ENCODE results near the gene TSPO. TPM values are rescaled to one million over a fixed set of nuclear protein-coding genes. Genes with fewer than 3 reads are reported as not detected.

Gene TSPO
- total and polyA plus RNA-seq, 2 of the 8 experiments (the other 6 are each of a cell fraction or from before 2014, with no cell fraction given): 19.9 to 51.5 TPM

GRCh38 chr22:43147821-43148220 lies 3.5 kb upstream of the TSPO start:
- Histone ChIP-seq H2BK12ac (ENCODE audit: low read depth, low read length) (no peak overlapping the region), H4K5ac (ENCODE audit: insufficient read length, low read depth, low read length) (no peak overlapping the region), H3K14ac (ENCODE audit: insufficient read length) (no peak overlapping the region), H3K56ac (replicated peaks; ENCODE audit: insufficient read length, low read depth, low read length) (no peak overlapping the region), H2AFZ (ENCODE audit: low read length) (no peak overlapping the region), H3K27me3 (replicated peaks in 1 of 4; ENCODE audit: control insufficient read depth in 3 of 4, extremely low read depth in 1 of 4, insufficient read depth in 3 of 4, low read length in 3 of 4) (peaks cover 1 to 21% (median 14%) of the 10 kb centered on the region in 4 experiments), H3K4ac (replicated peaks; ENCODE audit: insufficient read length, low read depth, low read length) (no peak overlapping the region), H3K36me3 (ENCODE audit: control insufficient read depth in 2 of 4, insufficient read depth in 4 of 4, low read length in 3 of 4) (no peaks in the 10 kb centered on the region), H3K23me2 (ENCODE audit: low read depth, low read length) (peaks cover 15% of the 10 kb centered on the region; the same call in 1 of the 2 replicates), H3K27ac (ENCODE audit: low read depth, low read length) (no peak overlapping the region), H2BK20ac (ENCODE audit: low read length) (no peak overlapping the region), H3K79me2 (ENCODE audit: control insufficient read depth in 1 of 2, insufficient read depth in 2 of 2, low read length in 2 of 2) (no peaks in the 10 kb centered on the region), H2BK15ac (ENCODE audit: low read length) (no peak overlapping the region), H2AK5ac (ENCODE audit: low read depth, low read length) (no peak overlapping the region), H3K4me2 (ENCODE audit: insufficient read depth in 1 of 2, low read depth in 2 of 2, low read length in 2 of 2) (no peak overlapping the region), H2BK120ac (replicated peaks; ENCODE audit: low read depth, low read length) (no peak overlapping the region), H3K4me3 (ENCODE audit: extremely low read depth in 1 of 4, insufficient read depth in 2 of 4, low read depth in 3 of 4, low read length in 4 of 4) (no peak overlapping the region), H3K9ac (replicated peaks in 1 of 4; ENCODE audit: extremely low read depth in 1 of 4, low read depth in 3 of 4, low read length in 3 of 4) (no peak overlapping the region), H3K79me1 (ENCODE audit: low read depth, low read length) (no peaks in the 10 kb centered on the region), H4K8ac (ENCODE audit: extremely low read depth, insufficient read depth, low read length) (no peak overlapping the region), H3K23ac (ENCODE audit: insufficient read length) (no peak overlapping the region), H3K18ac (ENCODE audit: extremely low read depth, low read length) (no peak overlapping the region), H4K91ac (replicated peaks; ENCODE audit: insufficient read length, low read length) (no peak overlapping the region), H4K20me1 (replicated peaks in 1 of 2; ENCODE audit: control insufficient read depth in 1 of 2, insufficient read depth in 2 of 2, low read length in 2 of 2) (no peaks in the 10 kb centered on the region), H2BK5ac (ENCODE audit: low read depth, low read length) (no peak overlapping the region), H3K9me3 (ENCODE audit: insufficient read depth in 2 of 2, low read depth in 1 of 2, low read length in 1 of 2) (no peaks in the 10 kb centered on the region), H3K4me1 (replicated peaks in 1 of 4; ENCODE audit: control insufficient read depth in 3 of 4, insufficient read depth in 4 of 4, low read length in 3 of 4) (peaks cover 0 to 12% (median 10%) of the 10 kb centered on the region in 4 experiments; a peak in 6 of 7 replicates)
- WGBS, 2 experiments (ENCODE audit: extremely low coverage in 1 of 2, insufficient coverage in 1 of 2, insufficient read length in 1 of 2, insufficient replicate concordance in 2 of 2, low coverage in 1 of 2, low lambda C conversion rate in 2 of 2, missing lambda C conversion rate in 1 of 2): 91% methylated on average over 8 of the region's 8 CpGs; no CpG with 5 or more reads in 1 of the 2 experiments
- ChIA-PET POLR2A (ENCODE audit: partially characterized antibody) (interaction anchor here (1.9 kb wide), 1 partner anchor 133 kb away, joined by 5 read pairs; the partner anchor contains the start of gene PACSIN2), CTCF (ENCODE audit: partially characterized antibody) (interaction anchor here (1.1 to 1.2 kb wide), 3 partner anchors 12 to 84 kb away, joined by 3 read pairs; partner anchors contain the start of gene BIK)
- DNase-seq (ENCODE audit: low read depth in 1 of 2, low spot score in 2 of 2) (no peak), FAIRE-seq (no peak)
- no peak for TF ChIP-seq CTBP2 (IDR thresholded peaks at IDR 0.05; ENCODE audit: borderline replicate concordance, insufficient read depth, insufficient read length, low read length)
- no peak for TF ChIP-seq TBP (IDR thresholded peaks at IDR 0.05; ENCODE audit: low read depth, low read length)
- TF ChIP-seq EP300 (IDR thresholded peaks at IDR 0.05; ENCODE audit: borderline replicate concordance in 1 of 2, low read depth in 2 of 2, low read length in 2 of 2): no peak
- TF ChIP-seq SUZ12 (IDR thresholded peaks at IDR 0.05; ENCODE audit: low read length): no peak
- TF ChIP-seq CTCF (IDR thresholded peaks at IDR 0.05; ENCODE audit: control extremely low read depth in 1 of 3, insufficient read depth in 1 of 3, low read depth in 1 of 3, low read length in 3 of 3): no peak
- no peak for TF ChIP-seq PHF8 (conservative IDR thresholded peaks at IDR 0.05; ENCODE audit: low read depth, low read length)
- no peak for TF ChIP-seq ATF3 (IDR thresholded peaks at IDR 0.05; ENCODE audit: insufficient read depth, low read depth, low read length)
- TF ChIP-seq POLR2A (IDR thresholded peaks at IDR 0.05; ENCODE audit: control extremely low read depth in 1 of 2, low read depth in 2 of 2, low read length in 2 of 2): no peak
- no peak for TF ChIP-seq NRF1 (IDR thresholded peaks at IDR 0.05; ENCODE audit: low read depth, low read length)

Data from H1 (cell line).